GM12891 (cell line): ENCODE measurements around the gene ZDHHC19.

Source experiments
- POLR2A ChIP-seq: IDR thresholded peaks from 2 replicates; pipeline ENCODE4 v1.6.1; 2011; ENCODE audit warnings: low read depth, low read length, control low read depth
- POLR2AphosphoS5 ChIP-seq: IDR thresholded peaks from 2 replicates; pipeline ENCODE4 v1.6.1; 2011; ENCODE audit warnings: low read depth, low read length, control low read depth
- POU2F2 ChIP-seq: IDR thresholded peaks from 2 replicates; pipeline ENCODE4 v1.6.1; 2011; ENCODE audit warnings: low read depth, mild to moderate bottlenecking, control low read depth, low read length, moderate library complexity
- SPI1 ChIP-seq: IDR thresholded peaks from 2 replicates; pipeline ENCODE4 v1.6.1; 2011; ENCODE audit warnings: low read depth, low read length, control low read depth
- TAF1 ChIP-seq: IDR thresholded peaks from 2 replicates; pipeline ENCODE4 v1.6.1; 2011; ENCODE audit warnings: low read depth, low read length, control low read depth

DNA sequence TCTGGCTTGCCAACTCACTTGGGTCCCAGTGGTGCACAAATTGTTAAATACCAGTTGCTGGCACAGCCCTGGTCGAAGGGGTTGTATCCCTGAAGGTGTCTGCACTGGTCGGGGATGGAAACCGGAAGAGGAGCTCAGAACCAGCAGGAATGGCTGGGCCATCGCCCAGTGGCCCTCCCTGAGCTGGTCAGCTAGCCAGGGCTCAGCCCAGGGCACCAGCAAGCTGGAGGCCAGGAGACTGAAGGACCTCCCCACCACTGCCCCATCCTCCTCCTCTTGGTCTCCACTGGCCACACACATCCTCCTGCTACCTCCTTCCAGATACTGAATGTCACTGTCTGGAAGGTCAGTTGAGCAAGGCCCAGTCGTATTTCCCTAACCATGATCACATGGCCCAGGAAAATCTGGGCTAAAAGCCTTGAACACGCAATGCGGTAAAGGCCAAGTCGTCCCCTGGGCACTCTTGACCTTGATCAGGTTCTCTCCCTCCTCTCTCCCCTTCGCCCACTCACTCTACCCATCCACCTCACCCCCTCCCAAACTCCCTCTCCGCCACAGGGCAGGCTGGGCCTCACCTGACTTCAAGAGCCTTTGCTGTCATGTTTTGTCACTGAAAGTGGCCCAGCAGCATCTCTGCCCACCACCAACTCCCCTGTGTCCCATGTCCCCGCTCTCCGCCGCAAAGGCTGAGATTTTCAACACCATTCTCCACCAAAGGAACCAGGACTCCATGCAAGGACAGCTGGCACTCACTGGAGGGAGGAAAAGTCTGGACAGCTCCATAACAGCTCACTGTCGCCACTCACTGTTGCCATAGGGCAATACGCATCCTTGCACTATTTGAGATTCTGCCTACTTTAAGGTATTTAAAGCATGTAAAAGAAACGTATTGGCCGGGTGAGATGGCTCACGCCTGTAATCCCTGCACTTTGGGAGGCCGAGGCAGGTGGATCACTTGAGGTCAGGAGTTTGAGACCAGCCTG is 12.1 kb downstream of the ZDHHC19 start:
- TF ChIP-seq POLR2A (no peak), POLR2AphosphoS5 (no peak), TAF1 (no peak), SPI1 (no peak), POU2F2 (no peak)
